Gastrocnemius medialis (tissue), 4 donors: ENCODE measurements around the gene XRCC6.

ENCODE experiments used
- POLR2A ChIP-seq, 2 donors: fragments of 450-650 bp; IDR thresholded peaks; one replicate each; pipeline ENCODE4 v1.6.1; 2017; ENCODE audit warnings: antibody characterized with exemption in 2 of 2, mild to moderate bottlenecking in 2 of 2, moderate library complexity in 2 of 2
- TF ChIP-seq, protein P1 (sequence below), 5 experiments: fragments of 450-650 bp in 3 of 5; fragments of 200-600 bp in 2 of 5; sonication (generic) in 2 of 5; IDR thresholded peaks in 4 of 5; conservative IDR thresholded peaks in 1 of 5; 1 replicate in 4 of 5; 2 replicates in 1 of 5; pipeline ENCODE4 v1.5.1; 2016 to 2019; ENCODE audit warnings: antibody characterized with exemption in 5 of 5, mild to moderate bottlenecking in 3 of 5, moderate library complexity in 3 of 5

DNA sequence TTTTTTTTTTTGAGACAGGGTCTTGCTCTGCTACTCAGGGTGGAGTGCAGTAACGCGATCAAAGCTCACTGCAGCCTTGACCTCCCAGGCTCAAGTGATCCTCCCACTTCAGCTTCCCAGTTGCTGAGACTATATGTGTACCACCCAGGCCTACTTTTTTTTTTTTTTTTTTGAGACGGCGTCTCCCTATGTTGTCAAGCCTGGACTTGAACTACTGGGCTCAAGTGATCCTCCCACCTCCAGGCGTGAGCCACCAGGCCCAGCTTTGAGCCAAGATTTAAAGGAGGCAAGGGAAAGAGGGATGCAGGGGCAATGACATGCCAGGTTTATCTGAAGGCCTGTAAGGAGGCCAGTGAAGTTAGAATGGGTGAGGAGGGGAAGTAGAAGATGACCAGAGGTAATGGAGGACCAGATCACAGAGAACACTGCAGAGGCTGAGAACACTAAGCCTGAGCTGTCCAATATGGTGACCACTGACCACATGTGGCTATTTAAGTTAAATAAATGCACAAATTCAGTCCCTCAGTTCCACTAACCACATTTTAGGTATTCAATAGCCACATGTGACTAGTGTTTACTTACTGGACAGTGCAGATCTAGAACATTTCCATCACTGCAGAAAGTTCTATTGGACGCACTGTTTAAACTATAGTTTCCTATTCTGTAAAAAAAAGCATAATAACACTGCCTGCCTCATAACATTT, 8.3 kb upstream of the XRCC6 start:
- TF ChIP-seq, protein P1, sequence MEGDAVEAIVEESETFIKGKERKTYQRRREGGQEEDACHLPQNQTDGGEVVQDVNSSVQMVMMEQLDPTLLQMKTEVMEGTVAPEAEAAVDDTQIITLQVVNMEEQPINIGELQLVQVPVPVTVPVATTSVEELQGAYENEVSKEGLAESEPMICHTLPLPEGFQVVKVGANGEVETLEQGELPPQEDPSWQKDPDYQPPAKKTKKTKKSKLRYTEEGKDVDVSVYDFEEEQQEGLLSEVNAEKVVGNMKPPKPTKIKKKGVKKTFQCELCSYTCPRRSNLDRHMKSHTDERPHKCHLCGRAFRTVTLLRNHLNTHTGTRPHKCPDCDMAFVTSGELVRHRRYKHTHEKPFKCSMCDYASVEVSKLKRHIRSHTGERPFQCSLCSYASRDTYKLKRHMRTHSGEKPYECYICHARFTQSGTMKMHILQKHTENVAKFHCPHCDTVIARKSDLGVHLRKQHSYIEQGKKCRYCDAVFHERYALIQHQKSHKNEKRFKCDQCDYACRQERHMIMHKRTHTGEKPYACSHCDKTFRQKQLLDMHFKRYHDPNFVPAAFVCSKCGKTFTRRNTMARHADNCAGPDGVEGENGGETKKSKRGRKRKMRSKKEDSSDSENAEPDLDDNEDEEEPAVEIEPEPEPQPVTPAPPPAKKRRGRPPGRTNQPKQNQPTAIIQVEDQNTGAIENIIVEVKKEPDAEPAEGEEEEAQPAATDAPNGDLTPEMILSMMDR (IDR thresholded peaks at IDR 0.05 in 4 of 5, conservative IDR thresholded peaks at IDR 0.05 in 1 of 5): no peak
- no peak for TF ChIP-seq POLR2A (IDR thresholded peaks at IDR 0.05)
